GM19324 (cell line): ENCODE data around the gene RBBP7.

Experiments
- ATAC-seq: cut with Tn5 transposase; IDR thresholded peaks from one replicate; pipeline ENCODE4 v1.9.1; 2021; ENCODE audit warnings: mild to moderate bottlenecking, moderate library complexity; ENCODE audit not compliant: unreplicated experiment, low FRiP score

The RBBP7 gene

DNA sequence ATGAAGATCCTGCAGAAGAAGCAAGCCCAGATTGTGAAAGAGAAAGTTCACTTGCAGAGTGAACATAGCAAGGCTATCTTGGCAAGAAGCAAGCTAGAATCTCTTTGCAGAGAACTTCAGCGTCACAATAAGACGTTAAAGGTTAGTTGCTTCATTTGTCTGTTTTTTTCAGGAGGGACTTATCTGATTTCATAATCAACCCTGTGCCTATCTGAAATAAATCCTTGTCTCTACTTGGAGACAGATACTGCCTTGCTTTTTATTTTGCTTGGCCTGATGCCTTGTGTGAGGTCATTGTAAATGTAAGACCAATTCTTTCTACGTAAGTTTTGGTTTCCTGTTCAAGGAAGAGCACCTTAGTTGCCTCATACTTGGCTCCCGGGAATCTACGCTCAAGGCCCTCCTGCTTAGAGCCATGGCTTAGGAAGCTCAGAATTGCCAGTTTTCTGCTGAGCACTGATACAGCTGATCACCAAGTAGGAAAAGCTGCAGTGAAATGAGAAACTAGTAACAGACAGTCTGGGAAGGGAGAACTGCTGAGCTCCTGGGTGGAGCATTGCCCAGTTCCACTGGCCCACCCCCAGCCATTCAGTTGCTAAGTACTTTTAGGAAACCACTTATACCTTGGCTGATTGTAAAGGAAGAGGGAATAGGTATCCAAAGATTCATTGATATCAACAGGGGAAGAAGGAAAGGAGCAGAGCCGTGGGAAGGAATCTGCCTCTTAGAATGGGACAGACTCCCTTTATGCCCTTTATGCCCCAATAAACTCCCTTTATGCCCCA, 41.8 kb downstream of the RBBP7 start:
- ATAC-seq = no peak

DNA sequence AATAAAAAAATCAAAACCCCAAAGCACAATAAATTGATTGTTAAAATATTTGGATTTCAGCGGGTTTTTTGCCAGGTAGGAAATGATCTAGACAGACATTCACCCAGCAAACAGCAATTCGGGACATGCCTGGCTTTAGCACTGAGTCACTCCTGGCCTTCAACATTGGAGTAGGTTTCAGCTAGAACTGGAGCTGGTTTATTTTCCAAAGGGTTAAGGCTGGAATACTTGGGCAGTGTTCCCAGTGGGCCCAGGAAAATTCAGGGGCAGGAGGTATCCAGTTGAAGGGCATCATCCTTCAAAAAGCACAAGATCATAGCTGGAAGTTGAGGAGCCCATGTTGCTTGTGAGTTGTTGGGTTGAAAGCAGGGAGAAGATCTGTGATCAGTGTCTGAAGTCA, 42.9 kb downstream of the RBBP7 start:
- no peak for ATAC-seq

DNA sequence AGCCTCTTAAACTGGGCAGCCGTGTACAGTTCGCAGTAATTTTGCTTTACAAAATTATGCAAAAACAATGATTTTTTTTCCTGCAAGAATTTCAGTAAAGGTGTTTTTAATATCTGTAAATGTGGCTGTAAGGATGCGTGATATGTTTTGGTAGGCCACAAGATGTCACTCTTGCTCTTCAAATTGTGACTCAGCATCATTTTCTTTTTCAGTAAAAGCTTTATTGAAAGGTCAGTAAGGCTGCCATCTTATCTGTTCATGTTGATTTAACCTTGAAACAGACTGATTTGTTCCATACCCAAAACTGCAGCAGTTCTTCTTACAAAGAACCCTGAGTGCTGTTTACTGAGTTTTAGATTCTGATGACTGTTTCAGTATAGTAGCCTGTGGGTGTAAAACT, 44.0 kb downstream of the RBBP7 start:
- ATAC-seq = no peak

DNA sequence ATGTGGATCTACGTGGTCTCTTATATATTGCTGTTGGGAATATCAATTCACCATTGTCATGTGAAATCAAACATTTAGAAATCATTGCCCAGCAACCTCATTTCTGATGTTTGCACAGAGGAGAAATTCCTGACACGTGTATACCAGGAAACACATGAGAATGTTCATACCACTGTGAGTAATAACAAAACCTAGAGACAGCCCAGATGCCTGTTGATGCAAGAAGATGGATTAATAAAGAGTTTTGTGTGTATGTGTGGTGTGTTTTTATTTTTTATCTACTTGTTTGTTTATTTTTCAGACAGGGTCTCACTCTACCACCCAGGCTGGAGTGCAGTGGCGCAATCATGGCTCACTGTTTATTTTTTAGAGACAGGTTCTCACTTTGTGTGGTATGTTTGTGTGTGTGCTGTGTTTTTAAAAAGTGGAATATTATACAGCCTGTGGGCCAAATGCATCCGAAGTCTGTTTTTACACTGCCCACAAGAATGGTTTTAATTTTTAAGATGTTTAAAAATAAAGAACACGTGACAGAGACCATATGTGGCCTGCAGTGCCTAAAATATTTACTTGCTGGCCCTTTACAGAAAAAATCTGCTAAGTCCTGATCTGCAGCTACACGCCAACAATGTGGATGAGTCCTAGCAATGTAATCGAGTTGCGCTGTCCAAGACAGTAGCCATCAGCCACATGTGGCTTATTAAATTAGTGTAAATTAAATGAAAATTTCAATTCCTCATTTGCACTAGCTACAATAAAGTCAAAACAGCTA, 44.7 kb downstream of the RBBP7 start:
- no peak for ATAC-seq

DNA sequence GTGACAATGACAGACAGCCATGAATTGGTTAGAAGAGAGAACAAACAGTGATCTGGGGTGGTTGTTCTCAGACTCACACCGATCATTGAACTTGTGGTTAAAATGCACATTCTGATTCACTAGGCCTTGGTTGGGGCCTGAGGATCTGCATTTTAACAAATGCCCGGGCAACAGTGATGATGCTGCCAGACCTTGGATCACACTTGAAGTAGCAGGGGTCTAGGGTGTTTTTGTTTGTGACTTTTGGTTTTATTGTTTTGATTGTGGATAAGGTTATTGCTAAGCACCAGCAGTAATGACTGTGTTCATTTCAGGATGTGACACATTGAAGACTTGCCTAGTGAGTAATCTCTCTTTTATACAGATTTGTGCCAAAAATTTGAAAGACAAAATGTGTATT, 47.4 kb downstream of the RBBP7 start:
- ATAC-seq = no peak

DNA sequence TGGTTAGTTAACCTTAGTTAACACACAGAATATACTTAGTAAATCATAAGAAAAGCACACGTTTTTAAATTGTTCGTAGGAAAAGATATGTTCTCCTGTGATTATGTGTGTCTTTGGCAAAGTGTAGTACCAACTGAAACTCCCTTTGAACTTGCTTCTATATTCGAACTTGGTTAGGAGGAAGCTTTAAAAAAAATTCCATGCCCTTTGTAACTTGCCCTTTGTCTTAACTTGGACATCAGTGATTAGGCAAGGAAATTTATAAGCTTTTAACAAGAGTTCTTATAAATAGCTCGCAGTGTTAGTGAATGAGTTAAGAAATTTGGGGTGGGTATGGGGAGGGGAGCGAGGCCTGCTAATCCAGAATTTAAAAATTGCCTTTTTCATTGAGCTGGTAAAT, 50.5 kb downstream of the RBBP7 start:
- ATAC-seq = no peak

DNA sequence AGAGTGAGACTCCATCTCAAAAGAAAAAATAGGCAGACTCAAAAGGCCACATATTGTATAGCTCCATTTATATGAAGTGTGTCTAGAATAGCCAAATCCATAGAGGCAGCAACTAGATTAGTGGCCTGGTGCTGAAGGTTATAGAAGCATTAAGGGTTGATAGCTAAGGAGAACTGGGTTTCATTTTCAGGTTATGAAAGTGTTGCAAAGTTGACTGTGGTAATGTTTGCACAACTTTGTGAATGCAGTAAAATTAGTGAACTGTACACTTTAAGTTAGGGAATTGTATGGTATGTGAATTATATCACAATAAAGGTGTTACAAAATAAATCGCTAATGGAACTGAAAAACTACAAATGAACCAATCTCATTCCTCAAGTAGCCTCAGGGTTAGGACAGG, 55.6 kb downstream of the RBBP7 start:
- ATAC-seq = no peak

DNA sequence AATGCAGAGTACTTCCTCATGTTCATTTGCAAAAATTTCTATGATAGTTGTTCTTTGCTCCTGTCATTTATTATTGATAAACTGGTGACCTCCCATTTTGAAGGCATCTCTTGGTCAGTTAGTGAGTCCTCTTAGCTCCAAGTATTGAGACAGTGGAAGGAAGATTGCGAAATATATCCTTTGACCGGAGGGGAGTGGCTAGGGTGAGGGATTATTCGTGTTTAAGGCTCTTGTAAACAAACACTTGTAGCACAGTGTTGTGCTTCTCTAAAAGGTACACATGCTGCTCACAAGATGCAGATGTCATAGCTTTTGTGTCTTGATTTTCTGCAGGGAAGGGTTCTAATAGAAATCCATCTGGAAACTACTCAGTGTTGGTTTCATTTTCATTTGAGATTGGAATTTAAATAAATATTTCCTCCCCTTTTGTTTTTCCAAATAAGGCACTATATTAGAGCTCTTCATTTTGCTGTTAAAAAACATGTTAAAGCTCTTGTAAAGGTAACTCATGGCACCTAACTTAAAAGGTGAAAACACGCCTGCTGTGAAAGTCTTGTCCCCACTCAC, 62.1 kb downstream of the RBBP7 start:
- ATAC-seq = no peak

DNA sequence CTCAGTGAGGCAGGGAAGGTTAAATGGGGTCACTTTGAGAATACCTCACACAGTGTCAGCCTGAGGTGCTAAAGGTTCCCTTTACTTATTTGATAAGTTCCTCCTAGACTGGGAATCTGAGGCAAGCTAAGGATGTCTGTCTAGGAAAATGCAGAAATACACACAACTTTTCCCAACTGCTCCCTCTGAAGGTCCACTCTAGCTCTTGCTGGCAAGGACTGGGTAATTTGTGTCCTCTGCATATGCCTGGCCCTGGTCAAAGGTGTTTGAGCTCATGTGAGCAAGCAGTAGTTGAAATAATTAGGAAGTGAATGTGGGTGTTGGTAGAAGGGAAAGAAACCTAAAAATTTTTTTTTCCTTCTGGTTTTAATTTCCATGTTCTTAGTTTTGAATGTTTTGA, 62.6 kb downstream of the RBBP7 start:
- no peak for ATAC-seq

DNA sequence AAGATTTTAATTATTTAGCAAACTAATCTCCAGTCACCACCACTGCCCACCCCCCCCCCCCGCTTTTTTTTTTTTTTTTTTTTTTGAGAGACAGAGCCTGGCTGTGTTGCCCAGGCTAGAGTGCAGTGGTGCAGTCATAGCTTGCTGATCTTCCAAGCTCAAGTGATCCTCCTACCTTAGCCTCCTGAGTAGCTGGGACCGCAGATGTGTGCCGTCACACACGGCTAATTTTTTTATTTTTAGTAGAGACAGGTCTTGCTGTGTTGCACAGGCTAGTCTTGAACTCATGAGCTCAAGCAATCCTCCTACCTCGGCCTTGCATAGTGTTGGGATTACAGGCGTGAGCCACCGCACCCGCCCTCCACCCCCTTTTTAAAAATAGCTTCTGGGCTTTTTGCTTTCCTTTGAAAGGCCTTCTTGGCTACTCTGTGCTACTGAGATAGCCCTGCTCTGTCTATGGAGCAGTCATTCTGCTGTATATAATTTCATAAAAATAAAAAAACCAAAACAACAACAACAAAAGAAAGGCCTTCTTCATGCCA, 65.2 kb downstream of the RBBP7 start:
- ATAC-seq = no peak

DNA sequence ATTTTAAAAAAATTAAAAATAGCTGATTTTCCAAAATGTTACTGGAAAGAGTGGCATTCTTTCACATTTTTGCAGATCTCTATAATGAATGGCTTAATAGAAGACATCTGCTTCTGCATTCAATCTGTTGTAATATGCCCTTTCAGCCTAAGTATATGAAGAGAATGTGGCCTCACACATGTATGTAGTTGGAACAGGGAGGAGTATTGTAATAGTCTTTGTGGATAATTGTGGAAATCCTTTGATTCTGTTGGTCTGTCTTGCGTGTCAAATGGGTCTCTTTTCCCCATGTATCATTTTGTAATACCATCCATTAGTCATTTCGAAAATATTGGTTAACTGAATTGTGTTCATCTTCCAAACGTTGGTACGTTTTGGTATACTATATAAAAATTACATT, 72.3 kb downstream of the RBBP7 start:
- ATAC-seq = no peak

DNA sequence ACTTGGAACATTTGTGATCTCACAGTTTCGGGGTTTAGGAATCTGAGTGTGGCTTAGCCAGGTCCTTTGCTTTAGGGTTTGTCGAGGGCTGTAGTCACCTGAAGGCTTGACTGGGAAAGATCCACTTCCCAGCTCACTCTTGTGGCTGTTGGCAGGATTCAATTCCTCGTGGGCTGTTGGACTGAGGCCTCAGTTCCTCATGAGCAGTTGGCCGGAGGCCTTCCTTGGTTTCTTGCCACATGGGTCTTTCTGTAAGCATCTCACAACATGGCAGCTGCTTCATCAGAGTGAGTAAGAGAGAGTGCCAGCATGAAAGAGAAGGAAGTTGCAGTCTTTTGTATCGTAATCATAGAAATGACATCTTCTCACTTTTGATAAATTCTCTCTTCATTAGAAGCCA, 72.8 kb downstream of the RBBP7 start:
- ATAC-seq = no peak

DNA sequence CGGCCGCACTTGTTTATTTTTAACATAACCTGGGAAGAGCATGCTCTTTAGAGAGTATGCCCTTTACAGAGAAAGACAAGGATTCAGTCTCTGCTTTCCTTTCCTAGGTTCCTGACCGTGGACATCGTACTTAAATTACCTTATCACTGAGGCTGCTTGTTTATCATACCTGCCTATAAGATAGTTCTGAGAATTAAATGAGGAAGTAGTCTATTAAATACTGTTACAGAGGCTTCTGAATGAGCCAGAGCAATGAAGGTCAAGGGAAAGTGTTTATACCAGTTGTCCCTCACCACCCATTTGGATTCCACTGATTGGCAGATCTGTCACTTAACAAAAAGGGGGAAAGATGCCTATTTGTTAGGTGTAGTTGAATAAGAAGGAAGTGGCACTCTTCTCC, 73.9 kb downstream of the RBBP7 start:
- ATAC-seq = no peak
